IPS-15b (cell line): ENCODE results near the gene LRRC47.

Source experiments
- H3K27me3 ChIP-seq: one replicate; pipeline ENCODE4 v1.6.1; 2013; ENCODE audit warnings: low read length; ENCODE audit not compliant: control insufficient read depth, insufficient read depth
- H3K36me3 ChIP-seq: one replicate; pipeline ENCODE4 v1.6.1; 2013; ENCODE audit warnings: low read length; ENCODE audit not compliant: control insufficient read depth, insufficient read depth
- H3K4me1 ChIP-seq: one replicate; pipeline ENCODE4 v1.6.1; 2013; ENCODE audit warnings: mild to moderate bottlenecking, low read length; ENCODE audit not compliant: control insufficient read depth, insufficient read depth
- H3K4me3 ChIP-seq: one replicate; pipeline ENCODE4 v1.5.1; 2013; ENCODE audit warnings: low read depth, low read length
- H3K9ac ChIP-seq: one replicate; pipeline ENCODE4 v1.6.1; 2013; ENCODE audit warnings: low read depth, mild to moderate bottlenecking, low read length
- H3K9me3 ChIP-seq: one replicate; pipeline ENCODE4 v1.6.1; 2013; ENCODE audit warnings: mild to moderate bottlenecking, low read length; ENCODE audit not compliant: control insufficient read depth, insufficient read depth

The LRRC47 gene

DNA sequence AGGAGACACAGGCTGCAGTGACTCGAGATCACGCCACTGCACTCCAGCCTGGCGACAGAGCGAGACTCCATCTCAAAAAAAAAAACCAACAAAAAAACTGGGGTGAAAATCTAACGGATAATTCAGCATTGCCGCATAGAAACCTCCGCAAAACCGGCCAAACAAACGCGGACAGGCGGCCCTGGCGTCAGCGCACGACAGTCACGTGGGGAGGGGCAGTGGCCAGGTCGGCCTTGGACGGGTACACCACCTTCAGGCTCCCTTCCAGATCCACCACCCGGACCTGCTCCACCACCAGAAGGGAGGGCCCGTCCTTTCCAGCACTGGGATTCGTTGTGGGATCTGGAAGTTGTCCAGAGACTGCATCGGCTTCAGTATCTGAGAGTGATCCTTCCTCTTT is 15.4 kb downstream of the LRRC47 start:
- Histone ChIP-seq H3K4me3 (no peak overlapping the region), H3K27me3 (no peaks in the 10 kb centered on the region), H3K36me3 (peaks cover 58% of the 10 kb centered on the region), H3K9ac (no peak overlapping the region), H3K4me1 (no peaks in the 10 kb centered on the region), H3K9me3 (no peaks in the 10 kb centered on the region)

DNA sequence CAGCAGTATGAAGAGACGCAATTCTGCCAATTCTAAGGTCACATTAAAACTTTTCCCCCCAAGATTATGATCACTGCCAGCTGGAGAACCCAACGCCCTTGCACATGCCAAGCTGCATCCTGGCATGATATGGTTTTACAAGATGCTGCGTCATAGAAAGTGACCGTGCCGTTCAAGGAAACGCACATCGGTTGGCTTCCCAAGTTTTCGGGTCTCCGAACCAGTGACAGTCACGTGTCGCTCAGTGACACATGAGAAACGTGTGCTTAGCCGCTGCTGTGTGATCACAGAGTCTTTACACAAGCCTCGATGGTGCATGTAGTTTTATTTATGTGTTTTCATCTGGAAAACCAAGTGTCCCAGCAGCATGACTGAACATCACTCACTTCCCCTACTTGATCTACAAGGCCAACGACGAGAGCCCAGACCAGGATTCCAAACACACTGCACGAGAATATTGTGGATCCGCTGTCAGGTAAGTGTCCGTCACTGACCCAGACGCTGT is 16.3 kb downstream of the LRRC47 start:
- Histone ChIP-seq H3K9ac (no peak overlapping the region), H3K9me3 (no peaks in the 10 kb centered on the region), H3K4me3 (no peak overlapping the region), H3K4me1 (peaks cover 2% of the 10 kb centered on the region), H3K27me3 (no peaks in the 10 kb centered on the region), H3K36me3 (peaks cover 56% of the 10 kb centered on the region)

DNA sequence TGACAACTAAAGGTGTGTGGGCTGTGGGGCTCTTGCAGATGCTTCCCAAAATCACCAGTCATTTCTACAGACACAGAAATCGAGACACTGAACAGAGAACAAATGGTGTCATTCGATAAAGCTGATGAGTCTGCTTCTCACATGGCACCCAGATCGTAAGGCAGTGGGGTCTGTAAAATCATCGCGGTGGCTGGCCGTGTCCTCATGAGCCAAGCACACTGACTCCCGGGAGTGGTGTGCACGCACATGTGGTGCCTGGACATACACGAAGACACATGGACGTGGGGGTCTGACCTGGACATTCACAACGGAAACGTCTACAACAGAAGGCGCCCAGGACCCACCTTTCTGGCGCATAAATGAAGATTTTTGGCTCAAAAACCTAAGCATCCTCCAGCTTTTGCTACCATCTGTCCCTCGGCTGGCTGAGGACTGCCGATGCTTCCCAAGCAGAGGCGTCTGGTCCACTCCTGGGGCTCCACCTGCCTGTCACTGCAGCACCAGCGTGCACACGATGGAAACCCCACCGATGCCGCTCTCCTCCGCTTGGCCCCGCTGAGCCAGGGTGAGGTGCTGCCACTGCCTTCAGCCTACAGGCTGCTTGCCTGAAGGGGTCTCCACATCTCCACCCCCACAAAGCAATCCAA is 16.9 kb downstream of the LRRC47 start:
- Histone ChIP-seq H3K4me1 (peaks cover 2% of the 10 kb centered on the region), H3K27me3 (no peaks in the 10 kb centered on the region), H3K9ac (no peak overlapping the region), H3K9me3 (no peaks in the 10 kb centered on the region), H3K4me3 (no peak overlapping the region), H3K36me3 (peaks cover 50% of the 10 kb centered on the region)

DNA sequence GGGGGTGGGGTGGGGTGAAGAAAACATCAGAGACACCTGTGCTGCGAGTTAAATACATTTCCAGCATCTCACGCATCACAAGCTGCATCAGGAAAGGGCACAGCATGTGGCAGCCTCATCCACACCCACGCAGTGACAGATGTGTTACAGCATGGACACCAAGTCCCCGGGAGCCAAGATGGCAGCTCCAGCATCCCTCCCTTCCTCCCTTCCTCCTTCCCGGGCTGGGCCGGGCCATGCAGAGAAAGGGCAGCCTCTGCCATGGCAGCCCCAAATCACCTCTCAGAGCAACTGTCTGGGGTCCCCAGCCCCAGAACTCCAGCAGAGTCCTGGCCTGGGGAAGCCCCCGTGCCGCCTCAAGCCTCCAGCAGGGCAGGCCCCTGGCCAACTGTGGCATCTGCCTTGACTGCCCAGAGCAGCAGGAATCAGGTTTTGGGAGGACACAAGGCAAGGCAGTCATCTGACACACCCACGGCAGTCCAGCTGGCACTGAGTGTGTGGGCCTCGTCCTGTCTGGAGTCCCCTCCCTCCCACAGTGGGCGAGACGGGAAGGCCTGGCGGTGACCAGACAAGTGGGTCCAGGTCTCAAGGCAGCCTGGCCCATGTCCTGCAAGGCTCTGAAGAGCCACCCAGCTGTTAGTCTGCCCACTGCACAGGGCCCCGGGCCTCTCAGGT is 17.6 kb downstream of the LRRC47 start:
- H3K4me3 ChIP-seq = no peak overlapping the region
- peaks cover 2% of the 10 kb centered on the region for H3K4me1 ChIP-seq
- no peaks in the 10 kb centered on the region for H3K27me3 ChIP-seq
- no peaks in the 10 kb centered on the region for H3K9me3 ChIP-seq
- peaks cover 44% of the 10 kb centered on the region for H3K36me3 ChIP-seq
- no peak overlapping the region for H3K9ac ChIP-seq

DNA sequence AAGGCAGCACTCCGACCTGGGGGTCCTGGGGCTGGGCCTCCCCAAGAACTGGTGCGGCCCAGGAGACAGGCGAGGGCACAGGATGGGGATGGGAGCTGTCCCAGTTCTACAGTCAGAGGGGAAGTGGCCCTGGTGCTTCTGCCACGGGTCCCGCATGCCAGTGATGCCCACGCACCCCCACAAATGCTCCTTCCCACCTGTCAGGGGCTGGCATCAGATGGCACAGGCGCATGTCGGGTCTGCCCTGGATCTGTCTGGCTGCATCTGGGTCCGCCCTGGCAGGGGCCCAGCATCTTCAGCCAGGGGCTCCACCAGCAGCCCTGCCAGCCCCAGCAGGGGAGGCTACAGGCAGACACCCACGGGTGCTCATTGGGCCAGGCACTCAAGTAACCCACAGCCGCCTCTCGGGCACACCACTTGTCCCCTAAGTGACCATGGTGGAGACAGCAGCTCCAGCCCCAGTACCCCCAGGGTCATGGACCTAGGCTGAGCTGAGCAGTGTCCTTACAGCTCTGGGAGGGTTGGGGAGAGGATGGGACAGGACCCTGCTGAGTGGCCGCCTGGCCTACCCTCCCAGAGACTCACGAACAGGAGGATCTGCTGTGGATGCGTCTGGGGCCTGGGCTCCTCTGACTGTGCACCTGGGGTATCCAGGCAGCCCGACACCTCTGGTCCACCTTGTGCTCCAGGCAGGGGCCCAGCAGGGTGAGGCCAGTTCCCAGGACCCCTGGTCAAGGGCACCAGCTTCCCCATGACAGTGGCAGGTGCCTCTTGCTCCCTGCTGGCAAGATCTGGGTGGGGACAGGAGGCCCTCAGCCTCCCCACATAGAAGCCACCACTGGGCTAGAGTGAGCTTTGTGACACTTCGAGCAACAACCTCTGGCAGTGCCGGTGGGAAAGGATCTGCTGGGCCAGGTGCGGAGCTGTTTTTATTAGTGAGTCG is 18.4 kb downstream of the LRRC47 start:
- Histone ChIP-seq H3K4me1 (peaks cover 5% of the 10 kb centered on the region), H3K27me3 (no peaks in the 10 kb centered on the region), H3K9me3 (no peaks in the 10 kb centered on the region), H3K4me3 (no peak overlapping the region), H3K36me3 (peaks cover 40% of the 10 kb centered on the region), H3K9ac (no peak overlapping the region)

DNA sequence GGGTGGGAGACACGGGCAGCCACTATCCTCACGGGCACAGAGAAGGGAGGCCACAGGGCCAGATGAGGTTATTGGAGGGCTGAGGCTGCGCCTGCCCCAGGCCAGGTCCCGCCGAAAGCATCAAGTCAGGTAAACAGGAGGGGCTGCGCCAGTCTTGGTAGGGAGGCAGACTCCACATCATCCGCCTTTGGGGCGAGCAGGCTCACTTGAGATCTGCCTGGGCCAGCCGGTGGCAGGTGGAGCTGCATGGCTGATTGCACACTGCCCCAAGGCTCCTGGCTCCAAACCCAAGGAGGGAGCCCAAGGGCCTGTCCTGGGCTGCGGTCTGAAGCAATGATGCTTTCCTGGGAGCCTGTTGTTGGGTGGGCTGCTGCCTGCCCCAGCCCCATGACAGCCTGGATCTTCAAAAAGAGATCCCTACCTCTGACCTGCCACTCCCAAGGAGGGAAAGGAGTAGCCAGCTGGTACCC is 19.2 kb downstream of the LRRC47 start:
- Histone ChIP-seq H3K4me3 (no peak overlapping the region), H3K9me3 (no peaks in the 10 kb centered on the region), H3K36me3 (peaks cover 35% of the 10 kb centered on the region), H3K4me1 (peaks cover 5% of the 10 kb centered on the region), H3K9ac (no peak overlapping the region), H3K27me3 (no peaks in the 10 kb centered on the region)

DNA sequence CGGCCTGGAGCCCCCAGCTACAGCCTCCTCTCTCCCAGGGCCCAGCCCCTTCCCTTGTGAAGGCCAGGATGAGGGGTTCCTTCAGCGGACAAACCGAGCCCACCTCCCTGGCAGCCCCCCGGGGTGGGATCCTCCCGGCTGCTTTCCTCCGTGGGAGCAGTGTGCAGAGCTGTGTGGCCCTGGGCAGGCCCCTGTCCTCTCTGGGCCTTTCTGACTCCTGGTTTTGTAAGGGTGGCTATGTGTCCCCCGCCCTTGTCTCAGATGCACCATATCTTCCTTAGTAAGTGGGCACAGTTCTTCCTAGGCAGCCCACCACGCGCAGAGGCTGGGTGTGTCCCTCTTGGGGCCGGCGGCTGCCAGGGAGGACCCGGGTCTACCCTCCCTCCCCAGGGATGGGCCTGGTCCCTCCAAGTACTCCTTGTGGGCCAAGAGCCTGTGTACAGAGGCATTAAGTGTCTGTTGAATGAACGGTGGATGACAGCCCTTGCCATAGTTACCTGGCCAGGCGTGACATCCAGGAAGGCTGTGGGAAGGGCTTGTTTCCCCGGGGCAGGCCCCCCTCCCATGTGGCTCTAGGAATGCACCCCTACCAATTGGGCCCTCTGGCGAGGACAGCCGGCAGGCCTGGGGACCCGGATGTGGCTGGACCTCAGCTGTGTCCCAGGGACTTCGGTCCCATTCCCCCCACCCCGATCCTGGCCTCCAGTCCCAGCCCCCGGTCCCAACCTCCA is 19.9 kb downstream of the LRRC47 start:
- H3K36me3 ChIP-seq = peaks cover 28% of the 10 kb centered on the region
- H3K9me3 ChIP-seq = no peaks in the 10 kb centered on the region
- H3K9ac ChIP-seq = no peak overlapping the region
- H3K4me1 ChIP-seq = peaks cover 5% of the 10 kb centered on the region
- H3K27me3 ChIP-seq = no peaks in the 10 kb centered on the region
- H3K4me3 ChIP-seq = no peak overlapping the region

DNA sequence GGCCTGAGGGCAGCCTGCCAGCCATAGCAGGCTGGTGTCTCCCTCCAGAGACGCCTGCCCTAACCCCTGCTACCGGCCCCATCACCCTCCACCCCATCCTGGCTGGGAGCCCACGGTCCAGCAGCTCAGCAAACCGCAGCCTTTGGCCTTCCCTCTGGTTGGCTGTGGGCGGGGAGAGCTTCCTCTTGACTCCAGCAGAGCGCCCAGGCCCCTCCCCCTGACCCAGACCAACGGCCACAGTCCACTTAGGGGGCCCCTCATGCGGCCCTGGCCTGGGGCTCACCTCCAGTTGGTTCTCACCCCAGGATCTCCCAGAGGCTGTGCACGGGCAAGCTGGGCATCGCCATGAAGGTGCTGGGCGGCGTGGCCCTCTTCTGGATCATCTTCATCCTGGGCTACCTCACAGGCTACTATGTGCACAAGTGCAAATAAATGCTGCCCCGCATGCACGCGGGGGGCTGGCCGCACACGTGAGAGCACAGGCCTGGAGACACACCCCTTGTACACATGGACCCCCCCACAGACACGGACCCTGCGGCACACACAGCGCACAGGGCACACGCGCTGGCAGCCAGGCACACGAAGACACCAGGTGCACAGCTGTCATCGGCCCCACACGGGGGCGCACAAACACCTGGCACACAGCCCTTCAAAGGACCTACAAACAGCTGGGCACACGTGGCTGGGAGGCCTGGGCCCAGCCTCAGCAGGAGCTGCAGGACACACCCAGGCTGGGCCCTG is 20.6 kb downstream of the LRRC47 start:
- peaks cover 22% of the 10 kb centered on the region for H3K36me3 ChIP-seq
- no peaks in the 10 kb centered on the region for H3K9me3 ChIP-seq
- peaks cover 5% of the 10 kb centered on the region for H3K4me1 ChIP-seq
- no peak overlapping the region for H3K9ac ChIP-seq
- peaks cover 3% of the 10 kb centered on the region for H3K27me3 ChIP-seq
- H3K4me3 ChIP-seq = no peak overlapping the region

DNA sequence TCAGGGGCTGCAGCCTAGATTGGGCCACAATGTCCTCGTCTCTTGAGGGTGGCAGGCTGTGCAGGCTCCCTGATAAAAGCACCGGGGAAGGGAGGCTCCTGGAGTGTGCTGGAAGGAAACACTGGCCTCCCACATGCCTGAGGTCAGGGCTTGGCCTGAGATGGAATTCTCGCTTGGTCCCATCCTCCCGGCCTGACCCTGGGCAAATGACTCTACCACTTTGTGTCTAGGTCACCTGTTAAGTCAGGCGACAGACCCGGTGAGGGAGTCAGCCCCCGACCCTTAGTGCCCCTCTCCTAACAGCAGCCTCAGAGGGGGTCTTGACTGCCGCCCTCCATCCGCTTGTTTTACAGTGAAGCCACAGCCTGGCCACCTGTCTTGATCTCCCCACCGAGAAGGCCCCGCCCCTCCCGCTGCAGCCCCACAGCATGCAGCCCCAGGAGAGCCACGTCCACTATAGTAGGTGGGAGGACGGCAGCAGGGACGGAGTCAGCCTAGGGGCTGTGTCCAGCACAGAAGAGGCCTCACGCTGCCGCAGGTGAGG is 21.3 kb downstream of the LRRC47 start:
- H3K27me3 ChIP-seq = peaks cover 3% of the 10 kb centered on the region
- H3K36me3 ChIP-seq = peaks cover 15% of the 10 kb centered on the region
- H3K9ac ChIP-seq = no peak overlapping the region
- H3K9me3 ChIP-seq = no peaks in the 10 kb centered on the region
- H3K4me3 ChIP-seq = no peak overlapping the region
- peaks cover 5% of the 10 kb centered on the region for H3K4me1 ChIP-seq

DNA sequence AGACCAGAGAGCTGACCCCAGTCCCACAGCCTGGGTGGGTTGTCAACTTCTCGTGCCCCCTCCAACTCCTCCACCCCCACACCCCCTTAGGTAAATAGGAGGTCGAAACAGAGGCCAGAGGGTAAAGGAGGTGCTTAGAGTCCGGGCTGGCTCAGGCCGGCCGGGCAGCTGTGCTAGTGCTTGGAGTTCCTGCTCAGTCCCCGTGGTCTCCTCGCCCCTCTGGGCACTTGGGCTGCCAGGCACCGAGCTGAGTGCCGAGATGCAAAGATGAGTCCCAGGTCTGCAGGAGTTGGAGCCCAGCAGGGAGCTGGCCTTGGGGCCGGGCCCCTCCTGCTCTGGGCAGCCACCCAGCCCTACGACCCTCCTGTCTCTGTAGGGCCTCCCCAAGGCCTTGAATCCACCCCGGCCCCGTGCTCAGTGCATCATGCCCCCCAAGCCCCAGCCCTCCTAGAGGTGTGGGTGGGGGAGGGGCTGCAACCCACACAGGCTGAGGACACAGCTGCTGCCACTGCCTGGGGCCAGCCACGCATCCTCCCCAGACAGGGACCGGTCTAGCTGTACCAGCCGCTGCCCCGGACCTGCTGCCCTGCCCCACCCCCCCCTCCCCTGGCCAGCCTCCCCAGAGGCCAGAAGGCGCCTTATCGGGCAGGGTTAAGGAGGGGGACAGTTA is 21.9 kb downstream of the LRRC47 start:
- Histone ChIP-seq H3K36me3 (peaks cover 9% of the 10 kb centered on the region), H3K4me3 (no peak overlapping the region), H3K27me3 (peaks cover 3% of the 10 kb centered on the region), H3K9ac (no peak overlapping the region), H3K4me1 (peaks cover 5% of the 10 kb centered on the region), H3K9me3 (no peaks in the 10 kb centered on the region)
